MM.1S (cell line): ENCODE data around the gene POLA2.

Experiments
- DNase-seq: peaks from one replicate; pipeline ENCODE4 v3.0.0-alpha.2; 2015
- H2AFZ ChIP-seq: fragments of 300-600 bp; sonication (generic); 2 replicates; pipeline ENCODE4 v1.6.0; 2016; ENCODE audit warnings: antibody characterized with exemption, low read length
- H3F3A ChIP-seq: fragments of 300-600 bp; sonication (generic); 2 replicates; pipeline ENCODE4 v1.6.1; 2016; ENCODE audit warnings: mild to moderate bottlenecking, antibody characterized with exemption, low read length, moderate library complexity, mixed read lengths; ENCODE audit not compliant: insufficient read depth
- H3K27ac ChIP-seq: fragments of 300-600 bp; sonication (generic); 2 replicates; pipeline ENCODE4 v1.5.1; 2016; ENCODE audit warnings: mild to moderate bottlenecking, low read length
- H3K27me3 ChIP-seq: fragments of 300-600 bp; sonication (generic); replicated peaks from 2 replicates; pipeline ENCODE4 v1.6.0; 2016; ENCODE audit warnings: low read length; ENCODE audit not compliant: insufficient read depth
- H3K36me3 ChIP-seq: fragments of 300-600 bp; sonication (generic); replicated peaks from 2 replicates; pipeline ENCODE4 v1.6.1; 2016; ENCODE audit warnings: mild to moderate bottlenecking, low read length, mixed read lengths; ENCODE audit not compliant: insufficient read depth
- H3K4me1 ChIP-seq: fragments of 300-600 bp; sonication (generic); 2 replicates; pipeline ENCODE4 v1.6.1; 2016; ENCODE audit warnings: low read length, mixed read lengths
- H3K4me2 ChIP-seq: fragments of 300-600 bp; sonication (generic); 2 replicates; pipeline ENCODE4 v1.6.0; 2016; ENCODE audit warnings: low read depth, low read length
- H3K4me3 ChIP-seq: fragments of 300-600 bp; sonication (generic); 2 replicates; pipeline ENCODE4 v1.5.1; 2016; ENCODE audit warnings: low read length, mixed read lengths
- H3K79me2 ChIP-seq: fragments of 300-600 bp; sonication (generic); 2 replicates; pipeline ENCODE4 v1.6.1; 2016; ENCODE audit warnings: mixed run types, low read length, mixed read lengths
- H3K9ac ChIP-seq: fragments of 300-600 bp; sonication (generic); 2 replicates; pipeline ENCODE4 v1.6.1; 2016; ENCODE audit warnings: low read length, mixed read lengths
- H3K9me2 ChIP-seq: fragments of 300-600 bp; sonication (generic); replicated peaks from 2 replicates; pipeline ENCODE4 v1.6.1; 2016; ENCODE audit warnings: mild to moderate bottlenecking, low read length, mixed read lengths; ENCODE audit not compliant: insufficient read depth
- H3K9me3 ChIP-seq: fragments of 300-600 bp; sonication (generic); replicated peaks from 2 replicates; pipeline ENCODE4 v1.6.1; 2016; ENCODE audit warnings: mild to moderate bottlenecking, low read length, mixed read lengths; ENCODE audit not compliant: insufficient read depth
- H4K20me1 ChIP-seq: fragments of 300-600 bp; sonication (generic); 2 replicates; pipeline ENCODE4 v1.6.1; 2016; ENCODE audit warnings: mild to moderate bottlenecking, low read length, moderate library complexity, mixed read lengths; ENCODE audit not compliant: insufficient read depth
- EZH2 ChIP-seq: fragments of 300-600 bp; sonication (generic); optimal IDR thresholded peaks from 2 replicates; pipeline ENCODE3; 2017; ENCODE audit warnings: low read depth, mild to moderate bottlenecking, antibody characterized with exemption, low read length, mixed read lengths
- EZH2phosphoT487 ChIP-seq: fragments of 300-600 bp; sonication (generic); IDR thresholded peaks from 2 replicates; pipeline ENCODE4 v1.6.1; 2018; ENCODE audit warnings: antibody characterized with exemption, low read length
- TF ChIP-seq, protein P1 (sequence below): fragments of 300-600 bp; sonication (generic); IDR thresholded peaks from 2 replicates; pipeline ENCODE4 v1.5.1; 2016; ENCODE audit warnings: antibody characterized with exemption, low read length, mixed read lengths

The POLA2 gene

DNA sequence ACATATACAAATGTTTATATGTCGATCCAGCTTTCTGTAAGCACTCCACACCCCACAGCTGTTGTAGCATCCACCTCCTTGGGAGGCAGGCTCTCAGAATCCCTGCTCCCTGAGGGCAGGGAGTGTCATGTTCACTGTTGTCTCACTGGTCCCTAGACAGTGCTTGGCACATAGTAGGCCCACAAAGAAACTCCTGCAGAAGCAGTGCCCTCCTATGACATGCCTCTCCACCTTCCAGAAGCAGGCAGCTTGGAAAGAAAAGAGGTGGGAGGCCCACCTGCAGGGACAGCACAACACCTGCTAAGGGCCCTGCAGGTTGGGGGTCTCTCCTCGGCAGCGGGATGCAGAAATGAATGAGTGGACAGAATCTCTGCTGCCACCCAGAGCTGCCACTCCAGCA, 41.8 kb downstream of the POLA2 start:
- Histone ChIP-seq H3F3A (no peaks in the 10 kb centered on the region), H3K27ac (no peak overlapping the region), H3K9me3 (no peaks in the 10 kb centered on the region), H2AFZ (no peak overlapping the region), H3K9ac (no peak overlapping the region), H4K20me1 (no peaks in the 10 kb centered on the region), H3K79me2 (no peaks in the 10 kb centered on the region), H3K27me3 (no peaks in the 10 kb centered on the region), H3K4me2 (no peak overlapping the region), H3K4me1 (no peaks in the 10 kb centered on the region), H3K4me3 (no peak overlapping the region), H3K9me2 (no peaks in the 10 kb centered on the region), H3K36me3 (no peaks in the 10 kb centered on the region)
- no peak for DNase-seq
- TF ChIP-seq, protein P1, sequence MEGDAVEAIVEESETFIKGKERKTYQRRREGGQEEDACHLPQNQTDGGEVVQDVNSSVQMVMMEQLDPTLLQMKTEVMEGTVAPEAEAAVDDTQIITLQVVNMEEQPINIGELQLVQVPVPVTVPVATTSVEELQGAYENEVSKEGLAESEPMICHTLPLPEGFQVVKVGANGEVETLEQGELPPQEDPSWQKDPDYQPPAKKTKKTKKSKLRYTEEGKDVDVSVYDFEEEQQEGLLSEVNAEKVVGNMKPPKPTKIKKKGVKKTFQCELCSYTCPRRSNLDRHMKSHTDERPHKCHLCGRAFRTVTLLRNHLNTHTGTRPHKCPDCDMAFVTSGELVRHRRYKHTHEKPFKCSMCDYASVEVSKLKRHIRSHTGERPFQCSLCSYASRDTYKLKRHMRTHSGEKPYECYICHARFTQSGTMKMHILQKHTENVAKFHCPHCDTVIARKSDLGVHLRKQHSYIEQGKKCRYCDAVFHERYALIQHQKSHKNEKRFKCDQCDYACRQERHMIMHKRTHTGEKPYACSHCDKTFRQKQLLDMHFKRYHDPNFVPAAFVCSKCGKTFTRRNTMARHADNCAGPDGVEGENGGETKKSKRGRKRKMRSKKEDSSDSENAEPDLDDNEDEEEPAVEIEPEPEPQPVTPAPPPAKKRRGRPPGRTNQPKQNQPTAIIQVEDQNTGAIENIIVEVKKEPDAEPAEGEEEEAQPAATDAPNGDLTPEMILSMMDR = no peak
- TF ChIP-seq EZH2 = no peak
- TF ChIP-seq EZH2phosphoT487 = no peak

DNA sequence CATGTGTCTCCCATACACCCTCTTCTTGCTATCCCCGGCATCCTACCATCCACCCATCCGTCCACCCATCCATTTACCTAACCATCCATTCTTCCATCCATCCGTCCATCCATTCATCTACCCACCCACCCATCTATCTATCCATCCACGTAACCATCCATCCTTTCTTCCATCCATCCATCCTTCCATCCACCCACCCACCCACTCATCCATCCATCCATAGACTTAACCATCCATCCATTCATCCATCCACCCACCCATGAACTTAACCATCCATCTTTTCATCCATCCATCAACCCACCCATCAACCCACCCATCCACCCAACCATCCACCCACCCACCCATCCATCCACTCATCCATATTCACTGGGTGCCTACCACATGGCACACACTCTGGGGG, 42.3 kb downstream of the POLA2 start:
- no peak overlapping the region for H3K4me3 ChIP-seq
- no peaks in the 10 kb centered on the region for H3K9me3 ChIP-seq
- no peaks in the 10 kb centered on the region for H3K36me3 ChIP-seq
- TF ChIP-seq EZH2phosphoT487 (no peak), EZH2 (no peak)
- TF ChIP-seq, protein P1 = no peak
- H4K20me1 ChIP-seq = no peaks in the 10 kb centered on the region
- no peaks in the 10 kb centered on the region for H3K27me3 ChIP-seq
- H3K4me2 ChIP-seq = no peak overlapping the region
- DNase-seq = no peak
- H3K27ac ChIP-seq = no peak overlapping the region
- H3K9ac ChIP-seq = no peak overlapping the region
- no peaks in the 10 kb centered on the region for H3K79me2 ChIP-seq
- no peaks in the 10 kb centered on the region for H3K4me1 ChIP-seq
- H3K9me2 ChIP-seq = no peaks in the 10 kb centered on the region
- no peaks in the 10 kb centered on the region for H3F3A ChIP-seq
- no peak overlapping the region for H2AFZ ChIP-seq

- H4K20me1 ChIP-seq = no peaks in the 10 kb centered on the region
- H3F3A ChIP-seq = no peaks in the 10 kb centered on the region
- H2AFZ ChIP-seq = no peak overlapping the region
- no peaks in the 10 kb centered on the region for H3K9me2 ChIP-seq
- H3K36me3 ChIP-seq = no peaks in the 10 kb centered on the region
- H3K27ac ChIP-seq = no peak overlapping the region
- no peaks in the 10 kb centered on the region for H3K9me3 ChIP-seq
- H3K27me3 ChIP-seq = no peaks in the 10 kb centered on the region
- no peak overlapping the region for H3K4me3 ChIP-seq
- no peaks in the 10 kb centered on the region for H3K79me2 ChIP-seq
- TF ChIP-seq EZH2 (no peak), EZH2phosphoT487 (no peak)
- TF ChIP-seq, protein P1 = no peak
- H3K9ac ChIP-seq = no peak overlapping the region
- H3K4me2 ChIP-seq = no peak overlapping the region
- DNase-seq = no peak
- no peaks in the 10 kb centered on the region for H3K4me1 ChIP-seq
Observed at GRCh38 chr11:65304613-65305012, 42.9 kb downstream of the POLA2 start.
